GM13976 (cell line): ENCODE results near the gene DSTN.

Source experiments
- DNase-seq: peaks from one replicate; pipeline ENCODE4 v3.0.0; 2012; ENCODE audit warnings: low spot score
- in situ Hi-C: fragments of 300-500 bp; cut with MboI; formaldehyde crosslinking; loops from one replicate; pipeline ENCODE4 v1.12.0; 2022; ENCODE audit warnings: low sequenced_read_pairs, mixed read lengths, inconsistent platforms; ENCODE audit not compliant: unreplicated experiment
- TF ChIP-seq, protein P1 (sequence below): IDR thresholded peaks from 2 replicates; pipeline ENCODE4 v1.5.1; 2012; ENCODE audit warnings: borderline replicate concordance, mild to moderate bottlenecking; ENCODE audit not compliant: insufficient read depth; ENCODE audit errors: extremely low read depth, missing control alignments, control extremely low read depth

DSTN gene

DNA sequence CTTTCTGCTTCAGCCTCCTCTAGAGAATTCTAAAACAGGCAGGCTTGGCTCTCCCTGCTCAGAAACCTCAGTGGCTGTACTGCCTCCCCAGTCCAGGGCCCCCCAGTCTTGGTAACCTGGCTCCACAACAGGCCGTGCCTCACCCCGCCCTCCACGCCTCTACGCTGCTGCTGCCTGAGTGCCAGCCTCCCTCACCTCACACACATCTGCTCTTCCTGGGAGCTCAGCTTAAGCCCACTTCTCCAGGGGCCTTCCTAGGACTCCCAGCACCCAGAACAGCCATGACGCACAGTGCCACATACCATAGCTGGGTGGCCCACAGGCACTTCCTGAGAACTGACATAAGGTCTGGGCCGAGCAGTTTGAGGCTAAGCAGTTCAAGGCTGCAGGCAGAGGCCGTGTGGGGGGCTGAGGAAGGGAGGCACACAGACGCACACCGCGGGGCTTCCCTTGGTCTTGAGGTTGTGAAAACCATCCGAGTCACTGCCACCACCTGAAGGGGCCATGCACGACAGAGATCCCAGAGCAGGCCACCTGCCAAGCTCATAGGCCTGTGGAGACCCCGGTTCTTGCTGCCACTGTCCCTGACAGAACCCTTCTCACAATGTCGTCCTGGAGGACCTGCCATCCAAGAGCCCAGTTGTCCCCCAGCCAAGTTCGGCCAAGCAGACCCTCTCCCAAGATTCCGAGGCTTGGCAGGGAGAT lies 42.6 kb downstream of the DSTN start:
- in situ Hi-C loops = no loop called here
- TF ChIP-seq, protein P1, sequence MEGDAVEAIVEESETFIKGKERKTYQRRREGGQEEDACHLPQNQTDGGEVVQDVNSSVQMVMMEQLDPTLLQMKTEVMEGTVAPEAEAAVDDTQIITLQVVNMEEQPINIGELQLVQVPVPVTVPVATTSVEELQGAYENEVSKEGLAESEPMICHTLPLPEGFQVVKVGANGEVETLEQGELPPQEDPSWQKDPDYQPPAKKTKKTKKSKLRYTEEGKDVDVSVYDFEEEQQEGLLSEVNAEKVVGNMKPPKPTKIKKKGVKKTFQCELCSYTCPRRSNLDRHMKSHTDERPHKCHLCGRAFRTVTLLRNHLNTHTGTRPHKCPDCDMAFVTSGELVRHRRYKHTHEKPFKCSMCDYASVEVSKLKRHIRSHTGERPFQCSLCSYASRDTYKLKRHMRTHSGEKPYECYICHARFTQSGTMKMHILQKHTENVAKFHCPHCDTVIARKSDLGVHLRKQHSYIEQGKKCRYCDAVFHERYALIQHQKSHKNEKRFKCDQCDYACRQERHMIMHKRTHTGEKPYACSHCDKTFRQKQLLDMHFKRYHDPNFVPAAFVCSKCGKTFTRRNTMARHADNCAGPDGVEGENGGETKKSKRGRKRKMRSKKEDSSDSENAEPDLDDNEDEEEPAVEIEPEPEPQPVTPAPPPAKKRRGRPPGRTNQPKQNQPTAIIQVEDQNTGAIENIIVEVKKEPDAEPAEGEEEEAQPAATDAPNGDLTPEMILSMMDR = no peak
- peak; percentile 20 for DNase-seq

DNA sequence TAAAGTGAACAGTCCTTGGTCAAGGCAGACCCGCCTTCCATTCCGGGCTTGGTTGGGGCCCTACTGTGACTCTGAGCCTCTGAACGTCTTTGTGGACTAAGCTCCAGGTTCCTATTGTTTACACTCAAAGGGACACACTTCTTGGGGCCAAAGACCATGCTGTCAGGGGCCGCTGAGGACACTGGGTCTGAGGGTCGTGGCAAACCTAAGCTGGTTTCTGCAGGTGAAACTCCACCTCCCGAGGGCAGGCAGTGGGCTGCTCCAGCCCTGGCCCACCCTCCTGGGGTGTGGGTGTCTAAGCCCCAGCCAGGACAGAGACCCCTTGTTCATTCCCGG lies 43.1 kb downstream of the DSTN start:
- in situ Hi-C loops = no loop called here
- TF ChIP-seq, protein P1 = no peak

DNA sequence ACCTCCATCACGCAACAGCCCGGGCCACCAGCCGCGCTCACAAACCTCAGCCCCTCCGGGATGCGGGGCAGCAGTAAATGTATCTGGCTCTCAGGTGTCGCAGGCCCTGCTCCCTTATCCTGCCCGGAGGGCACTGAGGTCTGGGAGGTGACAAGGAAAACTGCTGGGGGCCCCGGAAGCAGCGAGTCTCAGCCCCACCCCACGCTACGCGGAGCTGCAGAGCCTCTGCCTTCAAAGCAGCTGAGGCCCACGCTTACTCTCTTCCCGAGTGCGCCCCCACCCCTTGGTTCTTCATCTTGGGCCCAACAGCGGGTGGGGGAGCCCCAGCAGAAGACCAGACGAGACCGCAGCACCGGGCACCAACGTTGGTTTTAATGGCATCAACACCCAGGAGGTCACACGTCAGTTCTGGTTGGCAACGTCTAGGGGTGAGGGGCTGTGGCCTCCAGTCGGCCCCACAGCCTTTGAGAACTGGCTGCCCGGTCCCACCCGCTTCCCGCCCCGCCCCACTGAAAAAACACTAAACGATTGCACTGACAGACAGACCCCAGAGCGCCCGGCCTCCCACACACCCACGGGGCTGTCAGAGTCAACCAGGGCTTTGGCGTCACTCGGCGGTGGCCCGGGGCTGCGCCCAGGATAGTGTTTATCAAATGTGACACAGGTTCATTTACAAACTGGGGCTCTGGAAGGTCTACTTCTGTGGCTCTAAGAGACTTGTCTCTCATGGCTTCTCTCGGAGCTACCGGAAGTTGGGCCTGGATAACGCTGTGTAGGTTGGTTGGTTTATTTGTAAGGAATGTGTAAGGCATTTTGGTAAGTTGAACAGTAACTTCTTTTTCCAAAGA lies 43.7 kb downstream of the DSTN start:
- in situ Hi-C loops = no loop called here
- TF ChIP-seq, protein P1 = no peak
- DNase-seq = no peak

More for the DNA sequence above, 43.1 kb downstream of the DSTN start:
- peak; percentile 10 for DNase-seq

DNA sequence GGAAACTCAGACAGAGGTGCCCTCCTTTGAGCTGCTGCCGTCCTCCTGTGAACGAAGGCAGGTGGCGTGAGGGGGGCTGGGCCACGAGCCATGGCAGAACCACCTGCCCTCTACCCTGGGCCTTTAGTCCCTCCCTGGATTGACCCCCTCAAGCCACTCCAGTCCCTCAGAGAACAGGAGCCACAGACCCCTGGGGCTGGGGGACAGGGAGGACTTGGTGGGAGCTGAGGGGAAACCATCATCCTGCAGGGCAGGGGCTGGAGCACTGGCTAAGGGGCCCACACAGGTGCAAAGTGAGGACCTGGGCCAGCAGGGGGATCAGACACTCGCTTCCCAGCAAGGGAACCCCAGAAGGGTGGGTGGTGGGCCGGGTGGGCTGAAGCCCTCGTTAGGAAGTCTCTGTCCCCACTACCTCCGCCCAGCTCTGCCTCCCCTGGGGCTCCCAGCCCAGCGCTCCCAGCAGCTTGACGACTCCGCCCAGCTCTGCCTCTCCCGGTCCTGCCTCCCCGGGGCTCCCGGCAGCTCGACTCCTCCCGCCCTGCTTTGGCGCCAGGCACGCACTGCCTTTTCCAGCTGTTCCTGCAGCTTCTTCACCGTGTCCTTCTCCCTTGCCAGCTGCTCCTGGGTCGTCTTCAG lies 44.4 kb downstream of the DSTN start:
- in situ Hi-C loops = no loop called here

DNA sequence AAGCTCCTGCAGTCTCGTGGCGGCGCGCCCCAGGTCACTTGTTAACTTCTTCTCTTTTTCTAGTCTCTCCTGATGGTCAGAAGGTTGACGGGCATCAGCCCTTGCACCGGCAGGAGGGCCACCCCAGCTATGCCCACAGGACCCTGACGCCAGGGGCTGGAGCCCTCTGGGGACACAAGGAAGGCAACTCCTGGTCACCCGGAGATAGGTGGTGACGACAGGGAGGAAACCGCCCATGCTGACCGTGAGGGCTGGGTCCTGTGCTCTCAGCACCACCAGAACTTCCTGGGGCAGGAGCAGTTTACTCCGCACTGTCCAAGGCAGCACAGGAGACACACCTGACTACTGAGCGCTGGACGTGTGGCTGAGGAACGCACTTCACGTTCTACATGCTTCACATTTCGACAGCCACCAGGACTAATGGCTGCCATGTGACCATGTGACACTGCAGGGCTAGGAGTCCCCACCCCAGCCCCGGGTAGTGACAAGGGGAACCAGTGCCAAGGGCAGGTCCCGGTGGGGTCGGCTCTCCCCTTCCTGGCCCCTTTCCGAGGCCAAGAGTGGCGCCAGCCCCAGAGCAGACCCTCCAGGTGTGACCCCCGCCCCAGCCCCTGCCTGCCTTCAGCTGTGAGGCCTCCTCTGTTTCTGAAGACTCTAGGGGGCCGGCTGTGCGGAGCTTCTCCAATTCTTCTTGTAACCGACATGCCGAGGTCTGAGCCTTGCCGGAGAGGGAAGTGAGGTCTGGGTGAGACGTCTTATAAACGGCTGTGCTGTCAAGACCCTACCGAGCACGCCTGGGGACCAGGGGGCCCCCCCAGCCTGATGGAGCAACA lies 45.2 kb downstream of the DSTN start:
- in situ Hi-C loops = no loop called here
- DNase-seq = peak; percentile 14
- TF ChIP-seq, protein P1 = no peak

More for the DNA sequence above, 44.4 kb downstream of the DSTN start:
- TF ChIP-seq, protein P1 = no peak
- peak; percentile 18 for DNase-seq
